Ammon's horn (tissue), 1 donor: ENCODE measurements around the gene DHX34.
"Not testable (repeated sequence)": the region's sequence is repeated elsewhere in the genome, so short reads cannot be mapped to it uniquely, and the experiment has no call there.

Experiments
- DNase-seq: peaks from one replicate; pipeline ENCODE4 v3.0.0-alpha.2; 2016; ENCODE audit warnings: low spot score

DHX34 gene

DNA sequence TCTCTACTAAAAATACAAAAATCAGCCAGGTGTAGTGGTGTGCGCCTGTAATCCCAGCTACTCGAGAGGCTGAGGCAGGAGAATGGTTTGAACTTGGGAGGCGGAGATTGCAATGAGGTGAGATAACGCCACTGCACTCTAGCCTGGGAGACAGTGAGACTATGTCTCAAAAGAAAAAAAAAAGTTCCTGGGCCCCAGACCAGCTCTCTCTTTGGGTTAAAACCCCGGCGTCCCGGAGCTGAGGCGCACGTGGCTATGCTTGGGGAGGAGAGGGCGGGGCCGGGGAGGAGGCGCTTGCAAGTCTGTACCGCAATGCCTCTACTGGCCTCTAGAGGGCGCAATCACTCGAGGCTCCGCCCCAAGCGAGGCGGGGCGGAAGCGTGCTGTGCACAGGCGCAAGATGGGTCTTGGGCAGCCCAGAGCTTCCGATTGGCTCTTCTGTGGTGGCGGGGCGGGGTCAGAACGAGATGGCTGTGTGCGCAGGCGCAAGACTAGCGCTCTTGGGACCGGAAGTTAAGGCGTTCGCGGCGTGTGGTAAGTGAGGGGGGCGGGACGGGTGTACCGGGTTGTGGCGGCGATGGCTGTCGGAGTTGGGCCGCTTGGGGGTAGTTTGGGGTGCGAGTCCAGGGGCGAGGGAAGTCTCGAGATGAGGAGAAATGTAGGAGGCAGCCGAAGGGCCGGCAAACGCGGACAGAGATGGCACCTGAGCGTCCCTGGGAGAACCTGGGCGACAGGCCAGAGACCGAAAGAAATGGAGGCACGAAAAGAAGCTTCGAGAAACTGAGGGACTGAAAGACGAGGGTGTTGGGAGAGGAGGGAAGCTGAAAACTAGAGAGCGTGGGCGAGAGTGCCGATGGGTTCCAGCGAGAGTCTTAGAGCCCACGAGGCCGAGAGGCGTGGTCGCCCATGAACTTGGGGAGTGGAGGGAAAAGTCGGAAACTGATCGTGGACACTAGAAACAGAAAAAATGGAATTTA is at the start of gene DHX34:
Gene DHX34, plus strand, starts transcription at position 497 of the 977 bp plus-strand sequence. CDS start 3,716 bp downstream, outside the sequence.
- DNase-seq = peak; percentile 98

- DNase-seq = not testable (repeated sequence)
These were observed 48.2 kb upstream of the DHX34 start for GRCh38 chr19:47300867-47301266.

GRCh38 chr19:47302249-47302648 is 46.9 kb upstream of the DHX34 start:
- no peak for DNase-seq

DNA sequence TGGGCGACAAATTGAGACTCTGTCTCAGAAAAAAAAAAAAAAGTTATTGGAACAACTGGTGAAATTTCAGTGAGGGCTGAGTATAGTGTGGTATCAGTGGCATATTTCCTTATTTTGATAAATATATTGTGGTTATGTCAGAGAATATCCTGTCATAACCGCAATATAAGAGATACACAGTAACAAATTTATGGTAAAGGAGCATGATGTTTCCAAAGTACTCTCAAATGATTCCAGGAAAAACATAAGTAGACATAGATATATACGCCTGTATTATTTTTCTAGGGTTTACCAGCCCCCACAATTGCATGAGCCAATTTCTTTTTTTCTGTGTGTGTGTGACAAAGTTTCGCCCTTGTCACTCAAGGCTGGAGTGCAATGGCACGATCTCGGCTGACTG is 45.1 kb upstream of the DHX34 start:
- no peak for DNase-seq

DNA sequence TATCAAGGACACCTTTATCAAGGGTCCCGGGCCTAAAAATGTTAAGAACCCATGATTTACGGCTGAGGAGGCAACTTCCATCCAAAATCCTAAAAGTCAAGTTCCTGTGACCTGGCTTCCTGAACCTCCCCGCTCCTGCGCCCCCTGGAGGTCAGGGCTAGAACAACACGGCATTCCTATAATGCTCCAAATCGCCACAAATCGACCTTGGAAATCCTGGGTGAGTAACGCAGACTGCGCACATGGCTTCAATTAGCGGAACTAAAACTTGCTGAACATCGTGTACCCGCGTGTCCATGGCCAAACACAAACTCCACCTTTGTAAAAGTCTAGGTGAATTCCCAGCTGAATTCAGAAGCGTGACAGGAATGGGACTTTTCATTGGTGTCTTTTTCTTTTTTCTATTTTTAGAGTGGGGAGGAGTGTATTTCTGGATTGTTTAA is 43.8 kb upstream of the DHX34 start:
- peak; percentile 50 for DNase-seq

DNA sequence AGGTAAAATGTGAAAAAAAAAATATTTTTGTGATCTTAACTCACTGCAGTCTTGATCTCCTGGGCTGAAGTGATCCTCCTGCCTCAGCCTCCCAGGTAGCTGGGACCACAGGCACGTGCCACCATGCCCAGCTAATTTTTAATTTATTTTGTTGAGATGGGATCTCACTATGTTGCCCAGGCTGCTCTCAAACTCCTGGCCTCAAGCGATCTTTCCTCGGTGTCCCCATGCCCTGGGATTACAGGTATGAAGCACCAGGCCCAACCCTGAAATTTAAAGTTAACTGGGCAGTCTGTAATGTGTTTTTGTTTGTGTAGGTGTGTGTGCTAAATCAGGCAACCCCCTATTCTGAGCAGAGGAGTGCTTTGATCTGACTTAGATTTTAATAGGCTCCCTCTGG is 42.8 kb upstream of the DHX34 start:
- no peak for DNase-seq

DNA sequence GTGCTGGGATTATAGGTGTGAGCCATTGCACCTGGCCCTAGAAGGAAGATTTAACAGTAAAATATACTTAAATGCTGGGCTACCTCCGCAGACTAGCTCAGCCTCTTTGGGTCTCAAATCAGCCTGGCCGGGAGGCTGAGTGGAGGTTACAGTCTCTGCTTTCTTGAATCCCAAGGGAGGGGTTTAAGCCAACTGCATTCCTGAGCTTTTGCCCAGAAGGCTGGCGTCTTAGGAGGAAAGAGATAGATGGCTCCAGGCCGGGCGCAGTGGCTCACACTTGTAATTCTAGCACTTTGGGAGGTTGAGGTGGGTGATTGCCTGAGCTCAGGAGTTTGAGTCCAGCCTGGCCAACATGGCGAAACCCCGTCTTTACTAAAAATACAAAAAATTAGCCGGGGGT is 40.1 kb upstream of the DHX34 start:
- no peak for DNase-seq

GRCh38 chr19:47309608-47310007 is 39.5 kb upstream of the DHX34 start, which contains the start of gene C5AR1:
TSS of gene C5AR1 (plus strand) at chr19:47309861. CDS start at chr19:47309896, 35 bp downstream.
- DNase-seq = peak; percentile 58

GRCh38 chr19:47310323-47310722 is 38.8 kb upstream of the DHX34 start:
- DNase-seq = no peak

GRCh38 chr19:47310819-47311218 is 38.3 kb upstream of the DHX34 start:
- peak; percentile 31 for DNase-seq

GRCh38 chr19:47312366-47313006 is 36.6 kb upstream of the DHX34 start:
- no peak for DNase-seq

DNA sequence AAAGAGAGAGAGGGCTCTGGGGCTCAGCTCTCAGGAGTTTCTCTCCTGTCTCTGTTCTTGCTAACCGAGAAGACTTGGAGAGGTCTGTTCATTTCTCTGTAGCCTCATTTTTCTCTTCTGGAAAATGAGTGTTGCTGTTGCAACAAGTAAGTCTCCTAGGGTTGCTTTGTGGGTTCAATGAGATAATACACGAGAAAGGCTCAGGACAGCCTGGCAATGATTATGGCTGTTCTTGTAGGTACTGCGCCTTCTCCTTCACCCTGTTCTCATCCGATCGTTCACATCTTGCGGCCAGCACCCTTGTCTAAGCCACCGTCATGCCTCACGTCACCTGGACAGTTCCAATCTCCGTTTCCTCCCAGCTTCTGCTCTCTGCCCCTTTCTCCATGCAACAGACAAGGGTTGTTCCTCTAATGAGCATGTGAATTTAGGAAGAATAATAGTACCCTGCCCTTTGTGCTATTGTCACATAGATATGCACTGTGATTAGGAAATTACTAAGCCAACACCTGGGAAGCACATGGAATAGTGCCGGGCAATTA is 35.3 kb upstream of the DHX34 start:
- no peak for DNase-seq

DNA sequence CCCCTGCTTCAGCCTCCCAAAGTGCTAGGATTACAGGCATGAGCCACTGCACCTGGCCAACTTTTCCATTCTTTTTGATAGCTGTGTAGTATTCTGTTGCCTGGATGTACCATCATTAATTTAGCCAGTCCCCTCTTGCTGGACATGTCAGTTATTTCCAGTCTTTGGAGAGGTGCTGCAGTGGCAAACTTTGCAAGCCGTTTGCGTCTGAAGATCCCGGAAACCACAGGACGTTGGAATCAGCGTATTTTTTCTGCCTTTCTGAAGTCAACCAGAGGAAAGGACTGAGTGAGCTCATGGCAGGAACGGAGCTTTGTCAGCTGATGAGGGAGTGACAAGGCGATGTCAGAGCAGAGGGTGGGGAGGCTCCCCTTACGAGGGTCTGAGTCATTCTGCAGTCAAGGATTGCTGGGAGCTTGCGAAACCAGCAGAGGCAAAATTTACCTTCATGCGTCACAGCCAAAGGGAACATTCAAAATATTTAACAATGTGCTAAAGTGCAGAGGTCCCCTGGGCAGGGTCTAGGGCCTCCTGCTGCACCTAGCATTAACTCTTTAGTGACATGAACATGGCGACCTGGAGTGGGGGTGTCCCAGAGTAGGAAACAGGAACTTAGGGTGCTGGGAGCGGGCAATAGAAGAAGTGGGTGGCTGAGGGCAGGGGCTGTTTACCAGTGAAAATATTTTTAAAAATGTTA is 33.8 kb upstream of the DHX34 start:
- peak; percentile 76 for DNase-seq

DNA sequence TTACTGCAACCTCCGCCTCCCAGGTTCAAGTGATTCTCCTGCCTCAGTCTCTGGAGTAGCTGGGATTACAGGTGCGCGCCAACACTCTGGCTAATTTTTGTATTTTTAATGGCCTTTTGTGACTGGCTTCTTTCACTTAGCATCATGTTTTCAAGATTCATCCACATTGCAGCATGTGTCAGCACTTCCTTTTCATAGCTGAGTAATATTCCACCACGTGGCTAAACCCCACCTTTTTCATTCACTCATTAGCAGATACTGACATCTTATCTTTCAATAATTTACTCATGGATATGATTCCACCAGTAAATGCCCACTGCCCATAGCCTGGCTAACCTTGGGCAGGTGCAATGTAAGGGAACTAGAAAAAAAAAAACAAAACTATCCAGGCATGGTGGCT is 32.6 kb upstream of the DHX34 start:
- DNase-seq = no peak

- no peak for DNase-seq
These were observed 28.9 kb upstream of the DHX34 start for GRCh38 chr19:47319923-47320871.

GRCh38 chr19:47321630-47322029 is 27.5 kb upstream of the DHX34 start:
- no peak for DNase-seq

DNA sequence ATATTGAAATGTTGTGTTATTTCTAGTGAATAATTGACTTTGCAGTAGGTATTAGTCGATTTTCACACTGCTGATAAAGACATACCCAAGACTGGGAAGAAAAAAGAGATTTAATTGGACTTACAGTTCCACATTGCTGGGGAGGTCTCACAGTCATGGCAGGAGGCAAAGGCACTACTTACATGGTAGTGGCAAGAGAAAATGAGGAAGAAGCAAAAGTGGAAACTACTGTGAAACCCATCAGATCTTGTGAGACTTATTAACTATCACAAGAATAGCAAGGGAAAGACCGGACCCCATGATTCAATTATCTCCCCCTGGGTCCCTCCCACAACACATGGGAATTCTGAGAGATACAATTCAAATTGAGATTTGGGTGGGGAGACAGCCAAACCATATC is 27.1 kb upstream of the DHX34 start:
- peak; percentile 25 for DNase-seq

GRCh38 chr19:47323409-47323808 is 25.7 kb upstream of the DHX34 start:
- no peak for DNase-seq

- no peak for DNase-seq
These were observed 25.2 kb upstream of the DHX34 start for GRCh38 chr19:47323872-47324271.

DNA sequence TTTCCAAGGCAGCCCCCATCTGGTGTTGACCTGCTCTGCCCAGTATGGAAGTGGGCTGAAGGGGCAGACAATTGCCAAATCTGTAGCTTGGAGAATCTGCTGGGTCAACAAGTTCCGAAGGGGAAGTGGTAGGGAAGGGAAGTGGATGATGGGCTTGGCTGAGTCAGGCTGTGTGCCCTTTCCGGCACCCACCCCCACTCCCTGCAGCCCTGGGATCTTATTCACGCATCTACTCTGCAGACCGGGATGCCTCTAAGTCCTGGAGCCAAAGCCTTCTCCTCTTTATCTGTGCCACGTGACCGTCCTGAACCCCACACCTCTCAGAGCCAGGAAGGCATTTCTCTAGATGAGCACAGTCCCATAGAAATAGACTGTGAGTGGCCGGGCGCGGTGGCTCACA is 24.6 kb upstream of the DHX34 start:
- DNase-seq = peak; percentile 70

GRCh38 chr19:47330466-47330869 is 18.6 kb upstream of the DHX34 start:
- peak; percentile 57 for DNase-seq
